GM19395 (cell line): ENCODE results near the gene ESRRG.
A peak's percentile ranks its signal among the peaks of the same experiment; 100 is the strongest.

Experiments
- ATAC-seq: cut with Tn5 transposase; IDR thresholded peaks from one replicate; pipeline ENCODE4 v1.9.1; 2021; ENCODE audit warnings: mild to moderate bottlenecking, moderate library complexity; ENCODE audit not compliant: unreplicated experiment

ESRRG gene

GRCh38 chr1:216723274-216723780 lies at the start of gene ESRRG:
Gene ESRRG, minus strand, starts transcription at chr1:216723429. Its CDS starts 130 bp downstream, at chr1:216723299.
- ATAC-seq = no peak

DNA sequence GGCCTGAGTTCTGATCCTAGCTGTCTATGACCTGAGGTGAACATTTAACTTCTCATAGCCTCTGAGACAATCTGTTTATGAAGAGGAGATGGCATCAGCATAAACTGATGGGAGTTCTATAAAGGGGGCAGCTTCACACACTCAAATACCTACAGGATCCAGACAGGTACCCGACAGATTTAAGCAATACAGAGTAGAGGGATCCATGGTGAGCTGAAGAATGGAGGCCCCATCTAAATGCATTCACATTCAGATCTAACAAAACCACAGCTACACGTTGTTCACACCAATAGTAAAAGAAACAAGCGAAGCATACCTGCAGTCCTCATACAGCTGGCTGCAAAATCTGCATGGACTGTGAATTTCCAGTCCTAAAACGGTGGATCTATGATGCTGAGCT lies 48.7 kb upstream of the ESRRG start:
- no peak for ATAC-seq

DNA sequence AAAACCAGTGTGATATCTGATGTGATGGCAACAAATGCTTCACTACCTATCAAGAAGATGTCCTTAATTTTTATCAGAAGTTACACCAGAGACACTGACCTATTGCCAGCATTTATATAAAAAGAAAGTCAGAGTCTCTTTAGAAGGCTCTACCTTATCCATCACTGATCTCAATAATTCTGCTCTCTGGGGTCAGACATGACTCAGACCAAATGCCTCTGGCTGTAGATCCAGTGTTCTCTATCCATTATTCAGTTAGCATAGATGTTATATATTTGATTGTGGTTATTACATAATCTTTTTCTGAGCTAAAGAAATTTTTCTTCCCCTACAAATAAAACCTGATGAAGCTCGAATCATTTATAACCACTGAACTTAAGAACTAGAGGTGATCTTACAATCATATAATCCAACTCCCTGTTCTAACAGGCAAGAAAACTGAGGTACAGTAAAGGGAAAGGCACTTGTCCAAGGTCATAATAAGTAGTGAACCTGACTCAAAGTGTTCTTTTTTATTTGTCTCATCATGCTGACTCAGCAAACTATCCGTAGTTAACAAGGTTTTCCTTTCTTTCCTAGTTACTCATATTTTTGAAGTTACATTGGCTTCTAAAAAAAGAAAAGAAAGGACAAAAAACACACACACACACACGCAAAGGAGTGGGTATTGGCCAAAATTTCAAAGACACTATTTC lies 43.6 kb upstream of the ESRRG start:
- no peak for ATAC-seq

- ATAC-seq = no peak
Observed at GRCh38 chr1:216765346-216766300, 42.4 kb upstream of the ESRRG start.

DNA sequence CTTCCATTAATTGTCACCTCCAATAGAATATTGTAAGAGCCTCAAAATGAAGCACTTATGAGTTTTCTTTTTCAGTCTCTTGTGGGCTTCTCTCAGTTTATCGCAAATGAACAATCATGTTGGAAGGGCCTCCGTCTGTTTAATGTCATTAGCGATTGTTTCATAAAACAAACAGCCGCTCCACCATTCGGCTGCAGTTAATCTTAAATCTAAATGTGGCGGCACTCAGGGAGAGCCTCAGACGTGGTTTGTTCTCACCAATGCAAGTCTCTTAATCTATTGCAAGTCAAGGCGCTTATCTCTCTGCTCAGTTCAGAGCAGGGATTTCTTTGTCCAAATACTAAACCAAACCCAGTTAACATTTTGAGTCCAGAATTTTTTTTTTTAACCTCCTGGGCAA lies 34.9 kb upstream of the ESRRG start:
- no peak for ATAC-seq

DNA sequence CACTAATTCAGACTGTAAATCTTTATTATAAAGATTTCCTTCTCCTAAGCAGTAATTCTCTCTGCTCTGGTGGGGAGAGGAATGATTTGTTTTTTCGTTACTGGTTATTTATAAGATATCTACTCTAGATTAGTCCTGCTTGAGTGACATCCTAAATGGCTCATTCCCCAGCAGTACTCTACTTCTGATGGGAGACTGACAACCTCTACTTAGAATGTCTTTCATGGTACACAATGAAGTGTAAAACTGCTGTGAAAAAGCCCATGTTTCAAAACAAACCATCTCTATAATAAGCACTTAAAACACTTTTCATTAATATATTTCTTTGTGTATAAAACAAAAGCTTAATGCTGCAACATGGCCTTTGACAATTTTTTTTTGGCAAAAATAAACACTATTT lies 33.9 kb upstream of the ESRRG start:
- no peak for ATAC-seq

DNA sequence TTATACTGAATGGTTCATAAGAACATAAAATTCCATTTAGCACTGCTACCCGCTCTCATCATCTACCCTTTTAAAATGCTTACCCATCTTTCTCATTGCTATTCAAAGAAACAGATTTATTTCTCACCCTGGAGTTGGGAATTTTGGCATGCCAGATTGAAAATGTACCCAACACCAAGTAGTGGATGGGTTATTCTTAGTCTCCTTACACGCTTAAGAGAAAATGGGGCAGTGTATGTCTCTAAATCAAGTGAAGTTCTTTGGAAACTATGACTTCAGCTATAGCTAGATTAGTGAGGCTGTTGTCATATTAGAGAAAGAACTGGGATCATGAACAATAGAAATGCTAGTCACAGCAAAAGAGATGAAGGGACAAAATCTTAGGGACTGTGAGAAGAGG lies 27.7 kb upstream of the ESRRG start:
- ATAC-seq = no peak

DNA sequence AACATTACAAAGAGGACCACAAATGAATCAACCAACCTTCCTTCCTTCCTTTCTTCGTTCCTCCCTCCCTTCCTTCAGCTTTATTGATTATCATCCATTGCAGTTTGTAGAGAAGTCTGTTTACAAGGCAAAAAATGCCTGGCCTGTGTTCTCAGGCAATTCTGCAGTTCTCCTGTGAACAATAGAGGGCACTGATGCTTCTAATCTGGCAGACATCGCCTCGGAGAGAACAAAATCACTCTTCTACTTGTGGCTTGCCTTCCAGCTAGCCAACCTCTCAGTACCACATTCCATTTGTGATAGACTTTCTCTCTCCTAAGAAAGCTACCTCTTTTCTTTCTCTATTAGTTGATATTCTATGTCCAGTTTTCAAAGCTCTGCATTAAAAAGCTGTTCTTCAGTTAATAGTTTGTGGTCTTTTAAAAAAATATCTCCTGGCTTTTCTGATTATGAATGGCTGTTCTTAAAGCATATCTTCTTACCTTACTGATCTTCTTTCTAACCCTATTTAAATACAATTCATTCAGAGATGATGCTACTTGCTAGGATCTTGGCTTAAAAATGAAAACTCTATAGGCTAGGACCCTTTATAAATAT lies 26.9 kb upstream of the ESRRG start:
- peak; percentile 84 for ATAC-seq

GRCh38 chr1:216749232-216749631 lies 26.0 kb upstream of the ESRRG start:
- ATAC-seq = no peak

- no peak for ATAC-seq
Observed at GRCh38 chr1:216742625-216743024, 19.4 kb upstream of the ESRRG start.

- no peak for ATAC-seq
Observed at GRCh38 chr1:216740331-216740730, 17.1 kb upstream of the ESRRG start.

DNA sequence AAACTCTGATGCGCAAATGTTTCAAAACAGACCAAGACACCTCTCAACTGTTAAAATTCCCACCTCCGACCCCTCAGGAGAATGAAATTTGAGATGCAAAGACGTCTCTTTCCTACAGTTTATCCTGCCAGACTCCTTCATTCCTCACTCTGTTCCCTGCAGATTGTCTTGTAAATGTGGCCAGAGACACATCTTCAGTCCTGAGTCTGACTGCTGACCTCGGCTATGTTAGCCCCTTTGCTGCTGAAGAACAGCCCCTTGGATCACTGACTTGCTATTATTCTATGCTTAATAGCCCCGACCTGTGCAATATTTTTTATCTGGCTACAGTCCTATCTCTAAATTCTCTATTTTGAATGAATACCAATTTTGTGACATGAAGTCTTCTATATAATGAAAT lies 16.6 kb upstream of the ESRRG start:
- no peak for ATAC-seq

DNA sequence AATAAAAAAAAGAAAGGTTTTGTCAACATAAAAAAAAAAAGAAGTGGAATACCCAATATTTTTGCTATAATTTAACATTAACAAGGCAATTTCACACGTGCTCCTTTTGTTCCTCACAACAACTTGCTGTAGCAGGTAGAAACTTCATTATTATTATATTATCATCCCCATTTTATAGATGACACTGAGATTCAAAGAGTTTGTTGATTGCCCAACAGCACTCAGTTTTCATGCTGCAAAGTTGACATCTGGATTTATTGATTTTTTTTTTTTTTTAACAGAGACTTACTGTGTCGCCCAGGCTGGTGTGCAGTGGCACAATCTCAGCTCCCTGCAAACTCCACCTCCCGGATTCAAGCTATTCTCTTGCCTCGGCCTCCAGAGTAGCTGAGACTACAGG lies 8.9 kb upstream of the ESRRG start:
- ATAC-seq = no peak

- no peak for ATAC-seq
Observed at GRCh38 chr1:216731562-216731961, 8.3 kb upstream of the ESRRG start.

- ATAC-seq = no peak
Observed at GRCh38 chr1:216726435-216726834, 3.2 kb upstream of the ESRRG start.

DNA sequence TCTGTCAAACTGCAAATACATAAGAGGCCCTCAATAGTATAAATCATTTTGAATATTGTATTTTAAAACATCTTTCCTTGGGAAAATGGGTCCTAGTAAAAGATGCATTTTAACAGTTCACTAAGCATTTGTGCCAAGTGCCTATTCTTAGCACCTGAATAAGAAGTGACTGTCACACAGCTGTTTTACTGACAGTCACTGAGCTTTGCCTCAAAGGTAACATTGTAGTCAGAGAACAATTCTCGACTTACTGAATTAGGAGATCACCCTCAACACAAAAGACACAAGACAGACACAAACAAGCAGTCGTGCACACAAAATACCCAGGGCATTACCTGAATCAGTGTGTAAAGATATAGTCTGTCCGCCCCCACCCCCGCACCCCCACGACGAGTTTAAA lies 408 bp downstream of the ESRRG start:
- ATAC-seq = no peak

- ATAC-seq = no peak
Observed at GRCh38 chr1:216721863-216722262, 1.4 kb downstream of the ESRRG start.

DNA sequence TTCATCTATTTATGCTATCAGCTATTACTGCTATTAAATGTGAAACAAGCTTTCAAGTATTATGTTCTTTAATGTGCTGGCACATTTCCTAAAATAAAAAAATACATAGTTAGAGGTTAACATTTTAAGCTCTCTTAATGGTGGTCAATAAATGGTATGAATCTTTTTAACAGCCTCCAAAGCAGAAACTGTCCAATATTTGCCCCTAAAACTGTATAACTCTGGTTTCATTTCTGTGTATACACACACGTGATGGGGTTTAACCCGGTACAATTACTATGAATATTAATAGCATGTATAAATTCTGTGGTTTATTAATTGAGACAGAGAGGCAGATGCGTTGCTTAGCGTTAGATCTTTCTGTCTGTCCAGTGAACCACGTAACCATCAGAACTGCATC lies 2.2 kb downstream of the ESRRG start:
- no peak for ATAC-seq

DNA sequence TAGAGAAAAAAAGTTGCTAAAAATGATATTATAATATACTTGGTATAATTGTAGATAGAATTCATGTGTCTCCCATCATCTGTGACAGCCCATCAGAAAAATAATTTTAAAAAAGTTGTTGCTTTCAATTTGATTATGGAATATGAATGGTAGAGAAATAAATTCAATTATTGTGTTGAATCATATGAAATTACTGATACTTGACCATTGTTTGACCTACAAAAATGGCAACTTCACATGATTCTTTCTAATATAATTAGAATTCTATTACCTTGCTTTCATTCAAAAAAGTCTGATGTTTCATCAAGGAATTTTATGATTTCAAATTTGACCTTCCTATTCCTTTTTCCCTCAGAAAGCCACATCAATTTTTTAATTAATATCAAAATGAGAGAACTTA lies 11.5 kb downstream of the ESRRG start:
- no peak for ATAC-seq

DNA sequence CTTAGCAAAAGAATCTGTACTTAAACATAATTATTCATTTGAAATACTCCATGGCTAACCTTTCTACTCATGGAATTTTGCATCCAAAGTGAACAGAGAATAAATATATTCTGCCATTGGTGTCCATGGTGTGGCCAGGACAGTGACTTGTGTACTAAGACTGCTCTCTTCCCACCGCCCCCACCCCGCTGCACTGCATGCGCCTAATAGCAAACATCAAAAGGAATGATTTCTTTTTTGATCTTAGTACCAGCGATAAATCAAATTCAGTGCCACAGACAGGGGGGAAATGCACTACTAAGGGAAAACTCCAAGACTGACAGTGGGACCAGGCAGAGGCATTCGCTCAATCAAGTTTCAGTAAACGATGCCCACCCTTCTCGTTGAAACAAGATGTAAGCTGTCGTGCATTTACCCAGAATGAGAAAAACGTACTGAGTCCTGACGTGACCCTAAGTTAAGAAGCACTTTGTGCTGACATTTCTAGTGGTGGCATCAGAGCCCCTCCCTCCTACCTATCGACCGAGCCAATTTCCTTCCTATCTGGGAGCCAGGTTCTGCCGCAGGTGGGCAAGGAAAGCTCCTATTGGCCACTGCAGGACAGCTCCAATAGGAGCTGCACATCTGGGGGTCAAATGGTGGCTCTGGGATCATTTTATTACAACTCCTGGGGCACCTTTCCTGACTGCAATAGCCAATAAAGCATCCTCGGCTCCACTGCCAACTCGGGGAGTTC lies 12.5 kb downstream of the ESRRG start:
- no peak for ATAC-seq

- no peak for ATAC-seq
Observed at GRCh38 chr1:216710055-216710454, 13.2 kb downstream of the ESRRG start.
